Stimulated activated effector memory CD8-positive, alpha-beta T cell treated with anti-CD3 and anti-CD28 coated beads, Interleukin-12 subunit alpha, Interleukin-12 subunit beta, amount 100 ng/mL, for 72 hours (primary cell): ENCODE results near the gene METTL26.
A peak's percentile ranks its signal among the peaks of the same experiment; 100 is the strongest.
"Not testable (repeated sequence)": the region's sequence is repeated elsewhere in the genome, so short reads cannot be mapped to it uniquely, and the experiment has no call there.

Experiments used
- ATAC-seq: fragments of 150-1000 bp; cut with Tn5 transposase; 2 replicates; pipeline ENCODE4 v1.10.0; 2021
- DNase-seq, 2 donors: peaks; one replicate each; pipeline ENCODE4 v3.0.0; 2021 to 2022; ENCODE audit warnings: low spot score in 2 of 2
- H3K27ac Mint-ChIP-seq: one replicate; pipeline ENCODE4 v1.8.0; 2022; ENCODE audit warnings: mild to moderate bottlenecking, mixed read lengths
- H3K36me3 Mint-ChIP-seq: one replicate; pipeline ENCODE4 v1.8.0; 2022; ENCODE audit warnings: mild to moderate bottlenecking, mixed read lengths
- H3K4me1 Mint-ChIP-seq: one replicate; pipeline ENCODE4 v1.8.0; 2022; ENCODE audit warnings: mixed read lengths
- H3K4me3 Mint-ChIP-seq: one replicate; pipeline ENCODE4 v1.8.0; 2022; ENCODE audit warnings: mild to moderate bottlenecking, mixed read lengths
- H3K9me3 Mint-ChIP-seq: one replicate; pipeline ENCODE4 v1.8.0; 2022; ENCODE audit warnings: mixed read lengths

Gene METTL26

GRCh38 chr16:610513-611381 is 25.4 kb downstream of the METTL26 start:
- Mint-ChIP-seq H3K27ac (peak overlapping the region; percentile 78), H3K4me3 (no peak overlapping the region), H3K9me3 (no peaks in the 10 kb centered on the region), H3K36me3 (peaks cover 5% of the 10 kb centered on the region), H3K4me1 (peaks cover 31% of the 10 kb centered on the region)
- DNase-seq (peak; percentile 40 to 63), ATAC-seq (peak; percentile 89)

DNA sequence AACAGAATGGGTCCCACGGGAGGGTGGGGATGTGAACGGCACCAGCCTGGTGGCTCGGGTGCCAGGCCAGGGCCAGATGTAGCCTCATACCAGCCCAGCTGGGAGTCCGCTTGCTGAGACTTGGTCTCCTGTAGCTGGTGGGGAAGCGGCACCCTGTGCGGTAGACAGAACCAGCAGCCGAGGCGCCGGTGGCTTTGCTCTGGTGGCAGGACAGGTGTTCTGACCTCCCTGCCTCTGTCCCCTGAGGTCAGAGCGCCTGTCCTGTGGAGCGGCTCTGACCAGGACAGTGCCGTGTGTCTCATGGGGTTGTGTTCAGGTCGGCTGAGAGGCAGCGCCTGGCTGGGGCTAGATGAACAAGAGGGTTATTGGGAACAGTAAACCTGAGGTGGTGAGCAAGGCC is 26.1 kb downstream of the METTL26 start:
- ATAC-seq (no peak), DNase-seq (no peak)
- Mint-ChIP-seq H3K9me3 (no peaks in the 10 kb centered on the region), H3K4me1 (peaks cover 31% of the 10 kb centered on the region), H3K27ac (no peak overlapping the region), H3K4me3 (no peak overlapping the region), H3K36me3 (peaks cover 5% of the 10 kb centered on the region)

GRCh38 chr16:609316-609715 is 26.8 kb downstream of the METTL26 start:
- peak overlapping the region; percentile 86 for H3K27ac Mint-ChIP-seq
- H3K4me1 Mint-ChIP-seq = peaks cover 31% of the 10 kb centered on the region
- no peak overlapping the region for H3K4me3 Mint-ChIP-seq
- no peak for DNase-seq
- ATAC-seq = no peak
- no peaks in the 10 kb centered on the region for H3K9me3 Mint-ChIP-seq
- peaks cover 5% of the 10 kb centered on the region for H3K36me3 Mint-ChIP-seq

GRCh38 chr16:608019-608418 is 28.1 kb downstream of the METTL26 start:
- DNase-seq = no peak
- ATAC-seq = peak; percentile 79
- H3K36me3 Mint-ChIP-seq = peaks cover 5% of the 10 kb centered on the region

DNA sequence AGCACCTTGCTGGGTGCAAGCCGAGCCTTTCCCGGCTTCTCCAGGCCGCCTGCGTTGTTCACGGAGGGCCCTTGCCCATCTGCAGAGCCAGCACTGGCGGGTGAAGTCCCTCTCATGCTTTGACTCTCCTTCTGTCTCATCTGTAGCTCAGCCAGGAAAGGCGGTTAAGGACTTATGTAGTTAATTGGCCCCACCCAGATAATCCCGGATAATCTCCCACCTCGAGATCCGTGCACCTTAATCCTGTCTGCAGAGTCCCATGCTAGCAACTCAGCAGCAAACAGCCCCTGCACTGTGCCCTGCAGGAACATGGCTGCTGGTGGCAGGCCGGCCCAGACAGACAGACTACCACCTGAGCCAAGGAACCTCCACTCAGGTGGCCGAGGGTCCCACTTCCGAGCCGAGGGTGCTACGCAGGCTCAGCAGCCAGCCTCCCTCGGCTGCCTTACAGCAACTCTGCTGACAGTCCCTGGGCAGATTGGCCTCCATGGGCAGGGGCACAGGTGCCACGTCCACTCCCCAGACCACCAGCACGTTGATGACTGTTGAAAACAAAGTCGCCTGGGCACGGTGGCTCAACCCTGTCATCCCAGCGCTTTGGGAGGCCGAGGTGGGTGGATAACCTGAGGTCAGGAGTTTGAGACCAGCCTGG is 29.3 kb downstream of the METTL26 start:
- Mint-ChIP-seq H3K4me1 (peaks cover 46% of the 10 kb centered on the region), H3K9me3 (no peaks in the 10 kb centered on the region), H3K27ac (no peak overlapping the region), H3K36me3 (peaks cover 5% of the 10 kb centered on the region), H3K4me3 (no peak overlapping the region)
- ATAC-seq (no peak), DNase-seq (no peak)

More at GRCh38 chr16:608019-608418, 28.1 kb downstream of the METTL26 start:
- no peaks in the 10 kb centered on the region for H3K9me3 Mint-ChIP-seq
- peaks cover 40% of the 10 kb centered on the region for H3K4me1 Mint-ChIP-seq
- no peak overlapping the region for H3K27ac Mint-ChIP-seq
- no peak overlapping the region for H3K4me3 Mint-ChIP-seq

DNA sequence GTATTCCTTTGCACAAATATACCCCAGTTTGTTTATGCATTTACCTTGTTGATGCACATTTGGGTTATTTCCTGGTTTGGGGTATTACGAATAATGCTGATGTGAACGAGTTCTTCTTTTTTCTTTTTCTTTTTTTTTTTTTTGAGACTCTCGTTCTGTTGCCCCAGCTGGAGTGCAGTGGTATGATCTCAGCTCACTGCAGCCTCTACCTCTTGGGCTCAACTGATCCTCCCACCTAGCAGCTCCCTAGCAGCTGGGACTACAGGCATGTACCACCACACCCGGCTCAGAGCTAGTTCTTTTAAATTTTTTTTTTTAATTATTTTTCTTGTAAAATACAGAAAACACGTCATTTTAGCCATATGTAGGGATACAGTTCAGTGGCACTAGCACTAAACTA is 32.2 kb downstream of the METTL26 start:
- no peak overlapping the region for H3K4me3 Mint-ChIP-seq

DNA sequence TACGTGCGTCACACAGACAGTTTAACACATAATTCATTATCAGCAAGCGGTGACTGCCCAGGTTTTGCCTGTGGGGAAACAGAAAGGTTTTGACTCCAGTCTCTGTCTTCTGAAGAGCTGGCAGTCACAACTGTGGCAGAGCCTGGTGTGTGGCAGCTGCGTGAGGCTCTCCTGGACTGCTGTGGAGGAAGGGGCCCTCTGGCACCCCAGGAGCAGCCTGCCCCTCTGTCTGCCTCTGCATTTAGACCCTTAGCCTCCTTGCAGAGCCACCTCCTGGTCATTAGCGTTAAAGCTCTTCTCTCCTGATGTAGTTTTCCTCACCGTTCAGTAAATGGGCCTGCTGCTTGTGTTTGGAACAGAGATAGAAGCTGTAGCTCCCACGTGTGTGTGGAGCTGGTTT is 35.3 kb downstream of the METTL26 start:
- no peak overlapping the region for H3K27ac Mint-ChIP-seq

More for the DNA sequence above, 32.2 kb downstream of the METTL26 start:
- peaks cover 24% of the 10 kb centered on the region for H3K4me1 Mint-ChIP-seq
- no peaks in the 10 kb centered on the region for H3K36me3 Mint-ChIP-seq
- H3K27ac Mint-ChIP-seq = no peak overlapping the region
- H3K9me3 Mint-ChIP-seq = no peaks in the 10 kb centered on the region
- DNase-seq = no peak
- no peak for ATAC-seq

DNA sequence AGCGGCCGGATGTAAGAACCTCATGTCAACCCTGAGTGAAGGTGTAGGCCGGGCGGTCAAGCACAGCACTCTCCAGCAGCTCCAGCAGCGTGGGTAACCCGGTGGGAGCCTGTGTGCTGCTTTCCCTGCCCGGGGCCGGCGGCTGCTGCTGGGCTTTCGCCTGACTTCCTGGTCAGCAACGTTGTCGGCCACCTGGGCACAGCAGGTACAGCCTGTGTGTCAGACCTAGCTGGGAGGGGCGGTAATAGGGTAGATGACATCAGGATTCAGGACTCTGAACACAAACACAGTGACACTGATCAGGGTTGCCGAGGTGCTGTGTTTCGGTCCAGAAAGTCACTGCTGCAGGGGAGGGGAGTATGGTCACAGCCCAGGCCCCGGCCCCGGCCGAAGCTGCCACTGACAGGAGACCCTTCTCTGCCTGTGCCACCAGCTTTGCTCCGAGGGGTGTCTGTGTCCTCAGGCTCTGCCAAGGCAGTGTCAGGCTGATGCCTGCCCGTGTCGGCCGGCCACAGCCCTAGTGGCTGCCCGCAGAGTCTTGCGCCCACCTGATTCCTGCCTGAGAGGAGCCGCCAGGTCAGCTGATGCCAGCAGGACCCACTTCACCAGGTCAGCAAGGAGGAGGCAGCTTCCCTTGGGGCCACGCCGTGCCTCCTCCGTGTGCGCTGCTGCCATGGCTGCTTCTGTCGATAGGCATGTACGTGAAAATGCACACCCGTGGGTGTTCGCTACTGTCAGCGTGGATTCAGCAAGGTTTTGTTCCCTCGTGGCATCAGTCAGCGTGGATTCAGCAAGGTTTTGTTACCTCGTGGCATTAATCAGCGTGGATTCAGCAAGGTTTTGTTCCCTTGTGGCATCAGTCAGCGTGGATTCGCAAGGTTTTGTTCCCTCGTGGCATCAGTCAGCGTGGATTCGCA is 37.0 kb downstream of the METTL26 start:
- ATAC-seq (no peak), DNase-seq (no peak)
- no peak overlapping the region for H3K27ac Mint-ChIP-seq
- peaks cover 19% of the 10 kb centered on the region for H3K36me3 Mint-ChIP-seq
- H3K4me1 Mint-ChIP-seq = peaks cover 39% of the 10 kb centered on the region
- H3K4me3 Mint-ChIP-seq = no peak overlapping the region
- H3K9me3 Mint-ChIP-seq = no peaks in the 10 kb centered on the region

More for the DNA sequence above, 35.3 kb downstream of the METTL26 start:
- Mint-ChIP-seq H3K36me3 (peaks cover 17% of the 10 kb centered on the region), H3K9me3 (no peaks in the 10 kb centered on the region), H3K4me1 (peaks cover 28% of the 10 kb centered on the region), H3K4me3 (no peak overlapping the region)
- DNase-seq (no peak), ATAC-seq (no peak)

- Mint-ChIP-seq H3K4me1 (peaks cover 40% of the 10 kb centered on the region), H3K36me3 (peaks cover 19% of the 10 kb centered on the region)
- not testable (repeated sequence) for ATAC-seq, H3K27ac Mint-ChIP-seq, H3K4me3 Mint-ChIP-seq, DNase-seq, H3K9me3 Mint-ChIP-seq
Measured at GRCh38 chr16:597655-598054, 38.5 kb downstream of the METTL26 start.

DNA sequence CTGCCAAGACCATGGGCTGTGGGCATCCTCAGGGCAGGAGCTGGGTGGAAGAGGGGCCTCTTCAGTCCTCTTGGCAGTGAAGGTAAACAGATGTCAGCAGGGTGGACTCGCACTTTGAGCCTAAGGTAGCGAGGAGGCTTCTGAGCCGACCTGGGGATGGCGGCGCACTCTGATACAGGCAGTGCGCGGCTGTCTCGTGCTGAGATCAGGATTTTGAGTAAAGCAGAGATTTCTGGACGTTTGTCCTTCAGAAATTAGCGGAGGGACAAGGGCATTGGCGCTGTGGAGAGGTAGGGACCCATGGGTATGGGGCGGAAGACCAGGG is 39.4 kb downstream of the METTL26 start:
- H3K9me3 Mint-ChIP-seq = no peaks in the 10 kb centered on the region
- ATAC-seq (no peak), DNase-seq (no peak)
- peak overlapping the region; percentile 56 for H3K27ac Mint-ChIP-seq
- H3K4me3 Mint-ChIP-seq = no peak overlapping the region
- peaks cover 19% of the 10 kb centered on the region for H3K36me3 Mint-ChIP-seq
- H3K4me1 Mint-ChIP-seq = peaks cover 47% of the 10 kb centered on the region

DNA sequence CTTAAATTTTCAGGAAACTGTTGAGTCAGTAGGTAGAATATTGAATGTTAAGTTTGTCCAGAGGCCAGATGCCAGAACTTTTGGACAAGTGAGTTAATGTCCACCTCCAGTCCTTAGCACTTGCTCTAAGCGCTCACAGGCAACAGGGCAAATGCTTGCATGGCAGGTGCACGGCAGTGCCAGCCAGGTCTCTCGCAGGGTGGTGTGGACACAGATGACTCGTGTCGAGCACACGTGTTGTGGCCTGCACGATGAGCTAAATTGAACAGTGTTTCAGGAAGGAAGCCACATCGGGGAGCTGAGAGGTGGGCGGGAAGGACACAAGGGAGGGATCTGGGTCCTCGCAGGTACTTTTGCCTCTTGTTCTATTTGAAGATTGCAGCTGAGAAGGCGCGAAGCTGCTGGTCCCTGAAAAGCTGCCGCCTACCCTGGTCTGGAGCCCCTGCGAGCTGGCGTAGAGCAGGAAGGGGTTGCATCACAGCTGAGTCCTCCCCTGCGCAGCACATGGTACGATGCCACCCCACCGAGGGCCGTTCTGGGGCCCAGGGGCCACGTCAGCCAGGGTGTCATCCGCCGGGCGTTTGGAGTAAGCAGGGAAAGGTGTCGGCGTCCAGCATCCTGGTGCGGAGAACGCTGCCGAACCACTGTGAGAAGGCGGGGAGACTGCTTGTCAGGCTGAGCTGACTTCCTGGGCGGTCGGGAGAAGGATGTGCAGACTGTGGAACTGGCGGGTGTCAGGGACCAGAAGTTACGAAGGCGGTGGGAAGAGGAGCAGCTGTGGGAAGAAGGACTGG is 40.0 kb downstream of the METTL26 start:
- H3K4me1 Mint-ChIP-seq = peaks cover 53% of the 10 kb centered on the region
- ATAC-seq (no peak), DNase-seq (no peak)
- no peaks in the 10 kb centered on the region for H3K9me3 Mint-ChIP-seq
- peaks cover 21% of the 10 kb centered on the region for H3K36me3 Mint-ChIP-seq
- peak overlapping the region; percentile 56 for H3K27ac Mint-ChIP-seq
- H3K4me3 Mint-ChIP-seq = no peak overlapping the region

- DNase-seq (no peak), ATAC-seq (no peak)
- no peak overlapping the region for H3K4me3 Mint-ChIP-seq
- no peak overlapping the region for H3K27ac Mint-ChIP-seq
- peaks cover 61% of the 10 kb centered on the region for H3K4me1 Mint-ChIP-seq
- no peaks in the 10 kb centered on the region for H3K9me3 Mint-ChIP-seq
- H3K36me3 Mint-ChIP-seq = peaks cover 26% of the 10 kb centered on the region
Measured at GRCh38 chr16:595094-595528, 41.0 kb downstream of the METTL26 start.

DNA sequence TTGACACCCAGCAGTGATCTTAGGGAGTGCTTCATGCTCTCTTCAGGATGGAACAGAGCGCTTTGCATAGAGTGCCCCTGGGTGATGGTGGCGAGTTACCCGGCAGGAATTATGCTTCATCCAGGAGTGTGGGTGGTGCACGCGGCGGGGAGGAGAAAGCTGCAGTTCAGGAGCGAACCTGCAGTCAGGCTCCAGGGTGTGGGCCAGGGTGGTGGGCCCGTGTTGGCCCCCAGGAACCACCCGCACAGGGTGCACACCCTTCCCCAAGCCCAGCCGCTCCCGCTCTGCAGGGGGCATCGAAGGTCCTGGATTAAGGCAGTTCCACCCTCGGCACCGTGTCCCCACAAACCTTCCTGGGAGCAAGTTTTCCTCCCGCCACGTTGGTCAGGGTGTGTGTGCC is 42.3 kb downstream of the METTL26 start:
- Mint-ChIP-seq H3K4me1 (peaks cover 61% of the 10 kb centered on the region), H3K4me3 (no peak overlapping the region), H3K36me3 (peaks cover 38% of the 10 kb centered on the region), H3K9me3 (no peaks in the 10 kb centered on the region), H3K27ac (peak overlapping the region; percentile 43)
- DNase-seq (no peak), ATAC-seq (no peak)

DNA sequence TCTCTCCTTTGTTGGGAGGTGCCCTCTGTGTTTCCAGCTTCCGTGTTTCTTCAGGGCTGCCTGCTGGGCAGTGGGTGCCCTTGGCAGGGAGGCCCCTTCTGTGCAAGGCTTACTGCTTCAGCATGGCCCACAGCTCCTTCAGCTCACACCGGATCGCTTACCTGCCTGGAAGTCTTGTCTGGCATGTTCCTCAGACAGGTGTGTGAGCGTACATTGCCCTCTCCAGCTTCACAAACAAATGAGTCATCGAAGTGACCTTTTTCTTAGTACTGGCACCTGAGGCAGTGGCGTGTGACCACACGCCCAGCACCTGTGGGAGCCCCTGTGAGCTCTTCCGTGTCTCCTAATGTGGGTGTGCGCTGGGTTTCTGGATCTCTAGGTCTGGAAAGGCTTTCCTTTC is 42.7 kb downstream of the METTL26 start:
- Mint-ChIP-seq H3K4me3 (no peak overlapping the region), H3K4me1 (peaks cover 61% of the 10 kb centered on the region), H3K9me3 (no peaks in the 10 kb centered on the region), H3K27ac (peak overlapping the region; percentile 43), H3K36me3 (peaks cover 38% of the 10 kb centered on the region)
- DNase-seq (no peak), ATAC-seq (no peak)
